DMS153 (cell line): ENCODE data around the gene RRAGD.

Experiments used
- DNase-seq: peaks from one replicate; lab custom pipeline; 2025; lab: John Stamatoyannopoulos, UW

Gene RRAGD

GRCh38 chr6:89346433-89346832 lies 65.6 kb downstream of the RRAGD start:
- no peak for DNase-seq

- DNase-seq = no peak
Observed at GRCh38 chr6:89339565-89339964, 72.5 kb downstream of the RRAGD start.

- no peak for DNase-seq
Observed at GRCh38 chr6:89335164-89335563, 76.9 kb downstream of the RRAGD start.

GRCh38 chr6:89330910-89331309 lies 81.2 kb downstream of the RRAGD start:
- DNase-seq = no peak

DNA sequence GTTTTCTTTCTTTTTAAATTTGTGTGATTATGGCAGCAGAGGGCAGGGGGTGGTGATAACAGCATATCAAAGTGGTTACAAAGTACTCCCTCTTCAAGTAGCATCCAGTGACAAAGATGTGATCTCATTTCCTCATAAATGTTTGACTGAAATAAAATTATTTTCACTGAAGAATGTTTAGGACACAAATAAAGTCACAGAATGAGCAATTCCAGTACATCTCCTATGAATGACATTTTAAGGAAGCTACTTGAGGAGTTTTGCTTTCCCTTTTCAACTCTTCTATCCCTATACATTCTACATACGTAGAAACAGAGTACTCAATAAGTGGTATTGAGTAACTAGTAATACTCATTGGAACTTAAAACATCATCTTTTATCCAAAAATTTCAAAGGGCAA lies 83.1 kb downstream of the RRAGD start:
- DNase-seq = no peak

DNA sequence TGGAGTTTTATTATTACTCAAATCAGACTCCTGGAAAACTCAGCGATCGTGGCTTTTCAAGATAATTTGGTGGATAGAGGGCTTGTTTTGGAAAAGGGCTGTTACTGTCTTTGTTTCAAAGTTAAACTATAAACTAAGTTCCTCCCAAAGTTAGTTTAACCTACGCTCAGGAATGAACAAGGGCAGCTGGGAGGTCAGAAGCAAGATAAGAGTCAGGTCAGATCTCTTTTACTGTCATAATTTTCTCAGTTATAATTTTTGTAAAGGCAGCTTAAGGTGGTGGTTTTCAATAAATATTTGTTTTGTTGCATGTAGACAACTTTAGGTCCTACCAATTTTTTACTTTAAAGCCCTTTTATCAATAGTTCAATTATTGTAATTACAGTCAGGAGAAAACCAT lies 87.8 kb downstream of the RRAGD start:
- DNase-seq = no peak

DNA sequence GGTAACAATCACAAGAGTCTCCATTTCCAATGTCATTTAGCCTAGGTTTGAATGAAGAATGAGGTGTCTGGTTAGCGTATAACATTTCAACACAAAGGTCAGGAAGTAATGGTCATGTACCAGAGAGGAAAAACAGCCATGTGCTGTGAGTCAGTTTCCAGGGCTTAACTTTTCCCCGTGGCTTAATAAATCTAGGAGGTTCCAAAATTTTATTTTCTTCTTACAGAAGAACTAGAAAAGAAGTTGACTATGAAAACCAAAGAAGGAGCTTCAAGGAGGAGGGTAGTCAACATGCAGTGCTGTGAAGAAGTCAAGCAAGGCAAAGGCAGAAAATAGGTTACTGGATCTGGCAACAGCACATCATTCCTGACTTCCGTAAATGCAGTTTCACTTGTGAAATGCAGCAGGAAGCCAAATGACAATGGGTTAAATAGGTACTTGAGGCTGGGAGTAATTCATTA lies 88.5 kb downstream of the RRAGD start:
- peak; percentile 47 for DNase-seq

DNA sequence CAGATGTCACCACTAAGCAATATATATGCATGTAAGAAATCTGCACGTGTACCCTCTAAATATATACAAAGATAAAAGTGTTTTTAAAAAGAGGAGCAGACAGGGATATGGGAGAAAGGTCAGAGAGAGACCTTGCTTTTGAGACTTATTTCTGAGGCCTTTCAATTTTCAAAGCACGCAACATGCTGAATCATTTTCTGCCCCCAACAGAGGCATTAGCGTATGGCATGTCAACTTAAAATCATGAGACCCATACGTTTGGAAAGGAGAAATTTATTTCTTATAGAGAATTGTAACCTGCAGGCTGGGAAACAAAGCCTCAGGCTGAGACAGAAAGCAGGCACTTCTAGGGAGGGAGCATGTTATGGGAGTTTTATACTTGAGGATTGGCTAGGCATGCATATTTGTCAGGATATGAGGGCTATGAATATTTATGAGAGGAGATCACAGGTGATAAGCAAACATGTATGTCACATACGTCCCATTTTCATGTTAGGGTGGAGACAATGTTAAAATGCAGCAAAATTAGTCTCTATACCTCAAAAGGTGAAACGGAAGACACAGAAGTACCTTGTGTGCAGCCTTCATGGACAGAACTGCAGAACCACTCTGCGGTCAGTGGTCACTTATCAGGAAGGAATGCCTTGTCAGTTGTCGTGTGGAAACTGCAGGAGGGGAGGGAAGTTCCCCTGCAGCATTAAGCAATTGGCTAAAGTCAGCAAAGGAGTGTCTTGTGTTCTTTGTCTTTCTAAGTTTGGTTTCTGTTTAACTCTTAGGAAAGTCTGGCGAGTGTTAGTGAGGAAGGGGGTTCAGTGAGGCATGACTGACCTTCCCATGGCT lies 90.7 kb downstream of the RRAGD start:
- no peak for DNase-seq

DNA sequence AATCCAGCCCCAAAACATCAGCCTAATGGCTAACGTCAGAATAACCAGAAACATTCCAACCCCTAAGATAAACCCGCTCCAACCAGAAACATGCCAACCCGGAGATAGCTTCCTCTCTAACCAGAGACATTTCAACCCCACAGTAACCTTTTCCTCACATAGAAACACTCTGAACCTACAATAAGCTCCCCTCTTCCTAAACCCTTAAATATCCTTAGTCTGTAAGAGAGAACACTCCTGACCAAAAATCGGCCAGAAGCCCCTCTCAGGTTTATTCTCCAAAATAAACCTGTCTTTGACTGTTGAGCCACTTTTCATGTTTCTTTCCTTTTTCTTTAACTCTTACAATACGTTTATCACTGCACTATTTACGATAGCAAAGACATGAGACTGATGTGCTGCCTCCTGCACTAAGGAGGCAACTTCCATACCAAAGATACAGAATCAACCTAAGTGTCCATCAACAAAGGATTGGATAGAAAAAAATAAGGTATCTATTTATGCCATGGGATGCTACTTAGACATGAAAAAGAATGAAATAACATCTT lies 92.0 kb downstream of the RRAGD start:
- DNase-seq = no peak

DNA sequence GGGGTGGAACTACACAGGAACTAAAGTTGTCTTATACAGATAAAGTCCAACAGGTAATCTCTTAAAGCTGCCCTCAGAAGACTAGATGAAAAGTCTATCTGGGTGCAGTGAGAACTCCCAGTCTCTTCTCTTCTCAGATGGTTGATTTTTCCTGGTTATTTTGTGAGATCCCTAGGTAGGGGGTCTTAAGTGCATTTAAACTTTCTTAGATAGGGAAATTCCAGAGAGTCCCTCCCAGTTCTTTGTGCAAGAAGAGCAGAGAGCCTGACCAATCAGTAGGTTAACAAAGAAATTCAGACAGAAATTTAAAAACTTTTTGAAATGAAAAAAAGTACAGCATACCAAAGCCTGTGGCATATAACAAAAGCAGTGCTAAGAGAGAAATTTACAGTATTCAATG lies 95.0 kb downstream of the RRAGD start:
- DNase-seq = no peak

GRCh38 chr6:89315249-89315885 lies 96.7 kb downstream of the RRAGD start, which contains the start of gene GABRR2:
Gene GABRR2, minus strand, starts transcription at chr6:89315299. Its CDS starts 134 bp downstream, at chr6:89315165.
- no peak for DNase-seq

DNA sequence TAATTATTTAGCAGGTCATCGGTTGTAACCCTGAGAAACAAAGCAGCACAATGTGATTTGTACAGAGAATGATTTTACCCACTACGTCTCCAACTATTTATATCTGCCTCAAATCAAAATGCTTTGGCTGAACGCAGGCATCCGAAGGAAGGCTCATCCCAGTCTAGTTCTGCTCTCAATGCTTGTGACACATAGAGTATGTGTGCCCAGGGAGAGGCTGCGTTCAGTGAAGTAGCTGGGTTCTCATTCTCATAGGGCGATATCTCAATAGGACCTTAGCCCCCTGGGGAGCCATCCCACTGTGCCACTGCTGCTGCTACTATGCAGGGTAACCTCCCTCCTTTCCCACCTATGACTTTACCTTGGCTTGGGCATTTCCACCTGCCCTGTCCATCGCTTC lies 97.4 kb downstream of the RRAGD start:
- no peak for DNase-seq
